ENCODE measurements around the gene ACOT12.
"Not testable (repeated sequence)": the region's sequence is repeated elsewhere in the genome, so short reads cannot be mapped to it uniquely, and the experiment has no call there.

ACOT12 gene

GRCh38 chr5:81344736-81345135, 49.2 kb downstream of the ACOT12 start:
- no peak for TF ChIP-seq CTCF (conservative IDR thresholded peaks at IDR 0.05)
- no peak overlapping the region for H3K27ac ChIP-seq

- H3K27ac ChIP-seq, result not testable (repeated sequence)
These were observed 55.7 kb downstream of the ACOT12 start for GRCh38 chr5:81338213-81338612.

- TF ChIP-seq CTCF (conservative IDR thresholded peaks at IDR 0.05), result no peak
- H3K27ac ChIP-seq, result no peak overlapping the region
These were observed 56.1 kb downstream of the ACOT12 start for GRCh38 chr5:81337803-81338202.

- H3K27ac ChIP-seq, result no peak overlapping the region
- no peak for TF ChIP-seq CTCF (conservative IDR thresholded peaks at IDR 0.05)
These were observed 57.4 kb downstream of the ACOT12 start for GRCh38 chr5:81336556-81336955.

GRCh38 chr5:81335946-81336345, 58.0 kb downstream of the ACOT12 start:
- H3K27ac ChIP-seq, result no peak overlapping the region
- TF ChIP-seq CTCF (conservative IDR thresholded peaks at IDR 0.05), result no peak

- no peak for TF ChIP-seq CTCF (conservative IDR thresholded peaks at IDR 0.05)
- H3K27ac ChIP-seq, result no peak overlapping the region
These were observed 59.5 kb downstream of the ACOT12 start for GRCh38 chr5:81334304-81335061.

- H3K27ac ChIP-seq, result no peak overlapping the region
- TF ChIP-seq CTCF (conservative IDR thresholded peaks at IDR 0.05), result no peak
These were observed 67.4 kb downstream of the ACOT12 start for GRCh38 chr5:81326554-81326953.

- TF ChIP-seq CTCF (conservative IDR thresholded peaks at IDR 0.05), result no peak
- H3K27ac ChIP-seq, result no peak overlapping the region
These were observed 76.4 kb downstream of the ACOT12 start for GRCh38 chr5:81317536-81317935.
